LoVo (cell line): ENCODE results near the gene HPCAL1.

Source experiments
- DNase-seq: peaks from one replicate; pipeline ENCODE4 v3.0.0-alpha.2; 2016; ENCODE audit warnings: low spot score

HPCAL1 gene

GRCh38 chr2:10337449-10338269 lies 35.0 kb downstream of the HPCAL1 start:
- no peak for DNase-seq

- no peak for DNase-seq
Observed at GRCh38 chr2:10338270-10339188, 35.8 kb downstream of the HPCAL1 start.

- DNase-seq, result no peak
Observed at GRCh38 chr2:10339647-10340592, 37.2 kb downstream of the HPCAL1 start.

- DNase-seq, result no peak
Observed at GRCh38 chr2:10340593-10340975, 37.9 kb downstream of the HPCAL1 start.

- DNase-seq, result no peak
Observed at GRCh38 chr2:10341193-10341592, 38.5 kb downstream of the HPCAL1 start.

- DNase-seq, result no peak
Observed at GRCh38 chr2:10342245-10342951, 39.7 kb downstream of the HPCAL1 start.

GRCh38 chr2:10343191-10343590 lies 40.5 kb downstream of the HPCAL1 start:
- DNase-seq, result no peak

GRCh38 chr2:10343658-10344057 lies 41.0 kb downstream of the HPCAL1 start:
- no peak for DNase-seq

GRCh38 chr2:10344105-10345066 lies 41.7 kb downstream of the HPCAL1 start:
- DNase-seq, result no peak

GRCh38 chr2:10345126-10345525 lies 42.4 kb downstream of the HPCAL1 start:
- DNase-seq, result no peak

GRCh38 chr2:10345813-10346212 lies 43.1 kb downstream of the HPCAL1 start:
- no peak for DNase-seq

GRCh38 chr2:10346929-10347561 lies 44.3 kb downstream of the HPCAL1 start:
- no peak for DNase-seq

- DNase-seq, result no peak
Observed at GRCh38 chr2:10347562-10347948, 44.9 kb downstream of the HPCAL1 start.

GRCh38 chr2:10348891-10349290 lies 46.2 kb downstream of the HPCAL1 start:
- DNase-seq, result no peak

GRCh38 chr2:10350761-10351160 lies 48.1 kb downstream of the HPCAL1 start:
- DNase-seq, result no peak

GRCh38 chr2:10352361-10352760 lies 49.7 kb downstream of the HPCAL1 start:
- DNase-seq, result no peak

GRCh38 chr2:10352972-10353371 lies 50.3 kb downstream of the HPCAL1 start:
- DNase-seq, result no peak

GRCh38 chr2:10353931-10354330 lies 51.2 kb downstream of the HPCAL1 start:
- no peak for DNase-seq

GRCh38 chr2:10354399-10354798 lies 51.7 kb downstream of the HPCAL1 start:
- no peak for DNase-seq
